SH-SY5Y (cell line): Measurements from ENCODE around the gene MARK2.

Experiments
- GATA2 ChIP-seq: IDR thresholded peaks from 2 replicates; pipeline ENCODE4 v1.6.1; 2011; ENCODE audit warnings: mild to moderate bottlenecking, low read depth, low read length
- GATA3 ChIP-seq: IDR thresholded peaks from 2 replicates; pipeline ENCODE4 v1.6.1; 2011; ENCODE audit warnings: low read depth, mild to moderate bottlenecking, low read length, moderate library complexity

Gene MARK2

DNA sequence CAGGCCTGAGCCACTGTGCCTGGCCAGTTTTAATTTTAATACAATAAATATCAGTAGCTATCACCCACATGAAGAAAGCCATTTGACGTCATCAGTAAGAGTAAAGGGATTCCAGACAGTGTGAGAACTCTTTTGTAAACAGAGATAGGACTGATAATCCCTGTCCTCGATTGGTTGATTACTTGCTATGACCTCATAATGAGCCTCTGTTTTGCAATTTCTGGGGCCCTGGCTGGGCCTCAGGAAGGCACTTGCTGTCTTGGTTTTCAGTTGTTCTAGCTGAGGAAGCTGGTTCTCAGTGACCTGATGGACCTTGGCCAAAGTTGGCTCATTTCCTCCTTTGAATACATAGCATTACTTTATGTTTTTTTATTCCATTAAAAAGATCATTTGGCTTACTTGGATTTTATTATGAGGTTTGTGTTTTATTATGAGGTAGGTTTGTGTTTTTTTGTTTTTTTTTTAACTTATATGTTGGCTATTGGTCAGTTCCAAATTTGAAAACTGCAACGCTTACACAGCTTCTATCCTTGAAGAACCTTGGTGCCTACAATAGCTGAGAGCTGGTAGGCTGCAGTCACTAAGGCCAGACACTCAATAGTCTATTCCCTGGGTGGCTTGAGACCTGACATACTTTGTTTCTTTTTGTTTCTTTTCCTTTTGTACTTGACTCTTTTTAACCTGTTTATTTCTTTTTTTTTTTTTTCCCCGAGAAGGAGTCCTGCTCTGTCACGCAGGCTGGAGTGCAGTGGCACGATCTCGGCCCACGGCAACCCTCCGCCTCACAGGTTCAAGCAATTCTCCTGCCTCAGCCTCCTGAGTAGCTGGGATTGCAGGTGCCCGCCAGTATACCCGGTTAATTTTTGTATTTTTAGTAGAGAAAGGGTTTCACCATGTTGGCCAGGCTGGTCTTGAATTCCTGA, 20.0 kb downstream of the MARK2 start:
- TF ChIP-seq GATA2 (no peak), GATA3 (no peak)

DNA sequence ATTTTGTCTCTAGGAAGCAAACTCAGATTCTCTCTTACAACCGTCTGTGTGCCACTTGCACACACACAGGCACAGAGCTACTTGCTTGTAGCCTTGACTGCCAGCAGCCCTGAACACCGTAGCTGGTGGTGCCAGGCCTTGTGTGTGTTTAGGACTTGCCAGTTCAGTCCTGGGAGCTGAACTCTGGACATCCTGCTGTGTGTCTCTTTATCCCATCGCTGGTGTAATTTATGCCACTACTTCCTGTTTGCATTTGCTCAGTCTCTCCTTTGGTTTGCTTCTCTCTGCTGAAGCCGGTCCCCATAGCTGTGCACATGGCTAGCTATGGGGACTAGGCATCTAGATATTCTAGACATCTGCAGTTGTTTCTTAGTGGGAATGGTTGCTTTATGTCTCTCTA, 24.0 kb downstream of the MARK2 start:
- TF ChIP-seq GATA2 (no peak), GATA3 (no peak)

DNA sequence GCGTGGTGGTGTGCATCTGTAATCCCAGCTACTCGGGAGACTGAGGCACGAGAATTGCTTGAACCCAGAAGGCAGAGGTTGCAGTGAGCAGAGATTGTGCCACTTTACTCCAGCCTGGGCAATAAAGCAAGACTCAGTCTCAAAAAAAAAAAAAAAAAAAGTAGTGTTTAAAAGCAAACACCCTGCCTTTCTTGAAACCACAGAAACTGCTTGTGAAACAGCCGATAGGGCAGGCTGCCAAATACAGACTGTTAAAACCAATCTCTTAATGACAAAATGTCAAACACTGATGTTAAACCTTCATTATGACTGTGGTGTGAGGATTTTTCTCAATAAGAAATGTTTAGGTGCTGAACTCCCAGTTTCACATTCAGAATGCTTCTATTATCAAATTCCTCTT, 27.3 kb downstream of the MARK2 start:
- no peak for TF ChIP-seq GATA3
- no peak for TF ChIP-seq GATA2

DNA sequence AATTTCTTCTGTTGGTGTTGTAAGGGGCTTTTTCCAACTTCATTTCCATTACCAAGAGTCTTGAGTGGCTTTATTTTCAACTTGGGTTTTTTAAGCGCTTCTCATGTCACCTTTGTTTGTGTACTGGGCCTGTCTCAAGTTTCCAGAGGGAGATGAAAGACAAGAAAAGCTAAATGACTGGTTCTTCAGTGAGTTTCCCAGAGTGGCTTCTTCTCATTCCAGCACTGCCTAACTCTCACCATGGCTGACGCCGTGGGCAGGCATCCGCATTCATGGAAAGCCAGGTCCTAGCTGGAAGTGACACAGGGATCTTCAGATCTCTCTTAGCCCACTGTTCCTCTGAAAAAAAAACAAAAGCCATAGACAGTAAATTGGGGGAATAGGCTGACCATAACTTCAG, 28.6 kb downstream of the MARK2 start:
- TF ChIP-seq GATA3, result no peak
- TF ChIP-seq GATA2, result no peak

DNA sequence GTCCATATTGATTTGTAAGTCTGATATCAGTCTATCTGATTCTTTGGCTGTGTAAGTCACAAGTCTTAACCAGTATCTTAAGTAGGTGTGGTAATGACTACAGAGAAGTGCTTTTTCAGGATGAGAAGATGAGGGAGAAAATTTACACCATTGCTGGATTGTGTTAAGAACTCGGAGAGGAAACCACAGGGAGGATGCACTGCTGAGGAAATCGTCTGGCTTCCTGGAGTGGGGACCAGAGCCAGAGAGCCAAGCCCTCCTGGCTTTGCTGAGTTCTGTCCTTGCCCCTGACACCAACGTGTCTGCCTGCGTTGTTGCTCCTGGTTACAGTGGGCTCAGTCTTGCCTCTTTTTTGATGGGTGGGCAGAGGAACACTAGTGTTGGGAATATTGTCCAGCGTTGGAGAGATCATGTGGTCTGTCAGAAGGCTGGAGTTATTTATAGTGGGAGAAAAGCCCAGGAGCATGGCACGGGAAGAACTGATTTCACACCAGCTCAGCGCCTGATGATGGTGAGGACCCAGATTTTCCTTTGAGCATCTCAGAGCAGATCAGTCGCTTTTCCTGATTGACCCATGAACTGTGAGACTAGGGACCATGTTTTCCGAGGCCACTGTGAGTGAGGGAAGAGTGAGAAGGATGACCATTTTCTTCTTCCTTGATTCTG, 29.6 kb downstream of the MARK2 start:
- no peak for TF ChIP-seq GATA2
- TF ChIP-seq GATA3, result no peak

DNA sequence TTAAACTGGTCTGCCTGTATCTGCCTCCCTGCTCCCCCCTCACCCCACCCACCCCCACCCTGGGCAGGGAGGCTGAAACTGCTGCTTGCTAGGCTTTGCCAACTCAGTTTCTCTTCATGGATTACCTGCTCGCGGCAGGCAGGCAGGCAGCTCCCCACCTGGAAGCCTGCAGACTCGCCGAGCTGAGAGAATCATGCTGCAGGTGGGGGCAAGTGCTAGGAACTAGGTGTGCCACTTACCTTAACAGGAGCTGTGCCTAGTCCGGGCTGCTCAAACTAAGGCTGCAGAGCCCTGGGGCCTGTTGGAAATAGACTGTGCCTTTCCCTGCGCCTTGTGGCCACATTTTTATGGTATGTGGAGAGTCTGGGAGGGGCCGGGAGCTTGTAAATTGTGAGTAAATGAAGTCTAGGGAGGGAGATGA, 30.3 kb downstream of the MARK2 start:
- TF ChIP-seq GATA3 (no peak), GATA2 (no peak)

DNA sequence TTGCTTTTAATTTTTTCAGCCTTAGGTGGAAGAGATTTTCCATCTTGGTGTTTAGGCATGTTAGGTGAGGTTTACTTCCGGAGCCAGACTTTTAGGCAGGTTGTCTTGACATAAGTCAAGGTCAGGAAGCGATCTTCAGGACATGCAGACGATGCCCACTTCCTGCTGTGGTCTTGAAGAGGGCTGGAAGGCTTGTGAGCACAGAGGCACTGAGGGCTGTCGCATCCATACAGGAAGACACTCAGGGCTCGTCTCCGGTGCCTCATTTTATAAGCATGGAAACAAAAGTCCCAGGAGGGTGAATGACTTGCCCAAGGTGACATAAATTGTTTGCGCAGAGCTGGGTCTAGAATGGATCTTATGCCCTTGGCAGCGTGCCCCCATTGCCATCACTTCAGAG, 30.8 kb downstream of the MARK2 start:
- TF ChIP-seq GATA2 (no peak), GATA3 (no peak)

DNA sequence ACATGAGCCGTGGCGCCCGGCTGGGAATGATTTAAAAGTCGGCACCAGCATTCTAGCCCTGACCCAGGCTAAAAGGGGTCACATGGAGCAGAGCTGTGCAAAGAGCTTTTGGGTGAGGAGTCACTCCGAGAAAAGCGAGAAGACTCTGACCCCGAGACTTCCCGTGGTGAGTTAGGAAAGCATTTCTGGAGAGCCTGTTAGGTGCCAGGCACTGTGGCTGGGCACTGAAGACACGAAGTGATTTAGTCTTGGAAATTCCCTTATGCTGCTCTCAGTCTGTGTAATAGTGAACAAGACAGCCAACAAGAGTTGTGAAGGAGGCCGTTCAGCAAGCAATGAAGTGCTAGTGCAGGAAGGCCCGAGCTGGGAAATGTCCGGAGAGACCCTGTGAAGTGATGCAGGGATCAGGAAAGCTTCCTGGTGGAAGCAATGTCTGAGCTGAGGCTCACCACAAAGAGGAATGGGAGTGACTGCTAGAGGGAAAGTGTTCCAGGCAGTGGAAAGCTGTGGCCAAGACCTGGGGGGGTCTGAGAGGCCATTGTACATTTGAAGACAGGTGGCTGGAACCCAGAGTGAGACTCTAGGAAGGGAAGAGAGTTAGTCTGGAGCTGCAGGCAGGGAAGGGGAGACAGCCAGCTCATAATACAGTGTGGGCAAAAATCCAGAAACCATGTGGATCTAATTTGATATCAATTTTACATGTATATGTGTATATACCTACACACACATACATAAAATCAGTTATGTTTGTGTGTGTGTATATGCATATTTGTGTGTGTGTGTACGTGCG, 31.6 kb downstream of the MARK2 start:
- TF ChIP-seq GATA2 (no peak), GATA3 (no peak)

DNA sequence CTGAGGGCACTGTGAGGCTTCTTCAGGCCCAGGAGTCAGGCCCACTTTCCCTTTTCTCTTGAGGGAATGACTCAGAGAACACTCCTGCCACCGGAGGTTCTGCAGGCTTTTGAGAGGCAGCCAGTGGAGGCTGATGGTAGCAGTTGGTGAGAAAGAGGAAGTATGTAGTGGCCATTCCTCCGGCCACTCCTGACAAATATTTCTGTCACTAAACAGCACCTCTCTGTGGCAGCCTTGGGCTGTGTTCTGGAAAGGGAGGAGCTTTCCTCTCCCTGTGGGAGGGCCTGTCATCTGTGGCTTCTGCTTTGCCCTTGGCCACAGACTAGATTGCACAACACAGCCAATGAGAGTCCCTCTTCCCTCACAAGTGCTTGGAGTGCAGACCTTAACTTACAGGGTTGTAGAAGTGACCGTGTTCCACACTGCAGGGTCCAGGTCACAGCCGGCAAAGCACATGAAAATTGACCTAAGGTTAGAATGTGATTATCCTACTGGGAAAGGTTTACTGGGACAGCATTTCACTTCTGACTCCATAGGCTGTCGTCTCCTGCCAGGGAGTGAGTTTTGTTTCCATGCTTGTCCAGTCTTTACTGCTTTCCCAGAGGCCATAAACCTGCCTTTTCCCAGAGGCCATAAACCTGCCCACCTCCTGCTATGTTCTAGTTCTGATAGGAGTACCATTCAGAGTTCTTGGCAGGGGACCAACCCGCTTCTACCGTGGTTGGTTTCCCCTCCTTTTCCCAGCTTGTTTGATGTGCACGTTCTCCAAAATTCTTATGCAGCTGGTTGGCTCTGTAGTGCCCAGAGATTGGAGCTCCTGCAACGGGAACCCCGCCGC, 33.3 kb downstream of the MARK2 start:
- TF ChIP-seq GATA2 (no peak), GATA3 (no peak)

DNA sequence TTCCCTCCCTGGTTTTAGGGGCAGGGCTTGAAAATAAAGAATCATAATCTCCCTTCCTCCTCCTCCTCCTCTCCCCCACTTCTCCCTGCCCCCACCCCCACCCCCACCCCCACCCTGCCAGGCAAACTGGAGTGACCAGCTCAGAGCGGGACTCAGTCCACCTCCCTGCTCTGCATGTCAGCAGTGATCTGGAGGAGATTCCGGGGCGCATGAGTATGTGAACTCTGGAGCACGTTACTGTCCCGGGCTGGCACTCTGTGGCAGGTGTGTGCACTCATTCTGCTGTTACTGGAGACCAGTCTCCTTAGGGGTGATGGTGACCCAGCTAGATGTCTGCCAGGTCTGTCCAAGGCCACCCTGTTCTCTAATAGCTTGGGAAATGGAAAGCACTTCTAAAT, 33.9 kb downstream of the MARK2 start:
- TF ChIP-seq GATA3 (no peak), GATA2 (no peak)

DNA sequence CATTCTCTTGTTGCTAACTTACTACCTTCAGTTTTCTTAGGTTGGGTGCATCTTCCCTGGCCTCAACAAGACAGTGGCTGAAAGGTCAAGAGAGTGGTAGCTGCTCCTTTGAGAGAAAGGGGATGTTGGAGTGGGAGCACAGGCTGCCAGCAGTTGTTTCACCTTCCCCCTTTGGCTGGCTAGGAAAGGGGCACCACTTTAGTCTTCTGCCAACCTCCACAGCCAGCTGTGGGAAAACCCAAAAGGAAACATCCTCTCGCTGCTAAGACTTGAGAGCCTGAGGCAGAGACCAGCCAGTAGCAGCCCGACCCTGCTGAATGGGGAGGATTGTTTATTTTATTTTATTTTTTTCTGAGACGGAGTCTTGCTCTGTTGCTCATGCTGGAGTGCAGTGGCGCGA, 34.4 kb downstream of the MARK2 start:
- TF ChIP-seq GATA3 (no peak), GATA2 (no peak)

DNA sequence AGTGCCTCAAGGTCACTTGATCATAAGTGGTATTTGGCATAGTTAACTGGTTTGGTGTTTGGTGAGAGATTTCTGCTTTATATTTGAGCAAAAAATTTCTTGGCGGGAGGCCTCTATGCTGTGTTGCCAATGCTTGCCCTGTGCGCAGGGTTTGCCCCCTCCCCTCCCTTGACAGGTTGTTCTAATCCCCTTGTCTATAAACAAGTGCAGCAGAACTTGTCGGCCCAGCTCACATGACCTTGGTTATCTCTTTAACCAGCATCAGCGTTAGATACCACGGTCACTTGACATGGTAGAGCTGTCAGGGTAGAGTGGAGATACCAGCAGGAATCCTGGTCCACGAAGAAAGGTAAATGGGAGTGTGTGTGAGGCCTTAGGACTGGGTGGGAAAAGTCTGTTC, 35.6 kb downstream of the MARK2 start:
- TF ChIP-seq GATA2 (no peak), GATA3 (no peak)

DNA sequence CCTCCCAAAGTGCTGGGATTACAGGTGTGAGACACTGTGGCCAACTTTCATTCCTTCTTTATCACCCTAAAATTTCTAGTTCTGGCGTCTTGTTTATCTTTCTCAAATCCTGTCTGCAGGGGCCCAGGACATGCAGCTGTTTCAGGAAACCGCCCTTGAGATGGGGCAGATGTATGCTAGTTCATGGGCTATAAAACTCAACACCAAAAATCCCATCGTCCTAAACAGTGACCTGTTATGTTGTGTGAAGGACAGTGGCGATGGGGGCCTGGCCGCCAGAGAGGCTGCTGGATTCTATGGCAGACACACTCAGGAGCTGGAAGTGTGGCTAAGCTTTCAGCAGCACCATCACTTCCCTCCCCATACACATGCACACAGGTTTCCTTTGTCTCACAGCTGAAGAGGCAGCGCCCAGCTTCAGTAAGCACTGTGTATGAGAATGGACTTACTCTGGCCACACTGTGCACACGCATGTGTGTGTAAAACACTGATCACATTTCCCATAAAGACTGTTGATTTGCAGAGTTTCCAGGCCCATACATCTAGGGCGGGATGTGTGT, 36.7 kb downstream of the MARK2 start:
- TF ChIP-seq GATA2, result no peak
- no peak for TF ChIP-seq GATA3
